HCT116 (cell line): ENCODE data around the gene LDHD. TPM values are rescaled to one million over a fixed set of nuclear protein-coding genes. Genes with fewer than 3 reads are reported as not detected.
A peak's percentile ranks its signal among the peaks of the same experiment; 100 is the strongest.

Experiments used
- ATAC-seq: fragments of 200-7000 bp; cut with Tn5 transposase; 2 replicates; pipeline ENCODE4 v1.9.1; 2020; ENCODE audit warnings: mild to moderate bottlenecking, moderate library complexity
- BruUV-seq: library from RNA; stranded (reverse); fragments of 400-500 nt; replicated peaks from 2 replicates; lab custom pipeline; 2021; lab: Mats Ljungman, UMichigan
- CTCF ChIA-PET: fragments of 300-600 bp; sonication (Branson Sonifier 250); formaldehyde crosslinking; loops from one replicate; lab custom pipeline; 2021; ENCODE audit warnings: antibody characterized with exemption; lab: Charles Lee
- POLR2A ChIA-PET: fragments of 300-600, 350-600 bp; sonication (Branson Sonifier 250); formaldehyde crosslinking; loops from one replicate; lab custom pipeline; 2021; ENCODE audit warnings: antibody characterized with exemption; lab: Charles Lee
- RAD21 ChIA-PET, 2 experiments: fragments of 300-600 bp; sonication (Branson Sonifier 250); formaldehyde crosslinking; loops; one replicate each; lab custom pipeline; 2023; ENCODE audit warnings: low total read pairs in 2 of 2; ENCODE audit not compliant: uncharacterized antibody in 2 of 2, unreplicated experiment in 2 of 2, low non-redundant PET in 1 of 2; lab: Charles Lee
- DNase-seq: peaks from one replicate; pipeline ENCODE4 v3.0.0-alpha.2; 2010; ENCODE audit warnings: low read depth, low spot score
- H2AFZ ChIP-seq: fragments of 200-600 bp; shearing (Covaris generic), sonication (generic); 2 replicates; pipeline ENCODE4 v1.6.1; 2017; ENCODE audit warnings: low read depth, mixed run types, mixed read lengths, antibody characterized with exemption, low read length; ENCODE audit not compliant: poor library complexity, severe bottlenecking
- H3K27ac ChIP-seq: 2 replicates; pipeline ENCODE4 v1.5.1; 2012; ENCODE audit warnings: low read depth, low read length
- H3K27me3 ChIP-seq: fragments of 200-600 bp; sonication (generic); 2 replicates; pipeline ENCODE4 v1.6.1; 2016; ENCODE audit warnings: mixed run types, low read length, mixed read lengths; ENCODE audit not compliant: insufficient read depth
- H3K36me3 ChIP-seq, 2 experiments: fragments of 200-500 bp in 1 of 2; fragments of 200-600 bp in 1 of 2; sonication (Bioruptor generic) in 1 of 2; sonication (generic) in 1 of 2; 2 replicates each; pipeline versions ENCODE4 v1.5.1 to v1.6.1; 2014 to 2016; ENCODE audit warnings: low read length in 2 of 2, inconsistent platforms in 1 of 2, mixed read lengths in 1 of 2, mixed run types in 1 of 2; ENCODE audit not compliant: insufficient read depth in 2 of 2, control insufficient read depth in 1 of 2
- H3K4me1 ChIP-seq, 2 experiments: fragments of 200-600 bp in 1 of 2; sonication (generic) in 1 of 2; 2 replicates each; pipeline versions ENCODE4 v1.5.1 to v1.6.1; 2012 to 2017; ENCODE audit warnings: low read length in 2 of 2, inconsistent platforms in 1 of 2, mild to moderate bottlenecking in 1 of 2, mixed read lengths in 1 of 2, mixed run types in 1 of 2, moderate library complexity in 1 of 2; ENCODE audit not compliant: insufficient read depth in 2 of 2, control insufficient read depth in 1 of 2
- H3K4me2 ChIP-seq: fragments of 200-600 bp; sonication (generic); 2 replicates; pipeline ENCODE4 v1.6.1; 2017; ENCODE audit warnings: mixed run types, low read length, mixed read lengths
- H3K4me3 ChIP-seq, 2 experiments: fragments of 200-600 bp in 1 of 2; sonication (generic) in 1 of 2; replicated peaks in 1 of 2; 2 replicates each; pipeline ENCODE4 v1.5.1; 2011 to 2016; ENCODE audit warnings: low read length in 2 of 2, control low read depth in 1 of 2, low read depth in 1 of 2, mild to moderate bottlenecking in 1 of 2, mixed read lengths in 1 of 2, mixed run types in 1 of 2
- H3K79me2 ChIP-seq: fragments of 200-600 bp; sonication (generic); 2 replicates; pipeline ENCODE4 v1.6.1; 2017; ENCODE audit warnings: mild to moderate bottlenecking, mixed run types, low read length, moderate library complexity, mixed read lengths; ENCODE audit not compliant: insufficient read depth
- H3K9ac ChIP-seq: fragments of 200-600 bp; sonication (generic); 2 replicates; pipeline ENCODE4 v1.6.1; 2016; ENCODE audit warnings: low read length, mixed read lengths
- H3K9me2 ChIP-seq: fragments of 200-600 bp; sonication (generic), shearing (Covaris generic); 2 replicates; pipeline ENCODE4 v1.6.1; 2017; ENCODE audit warnings: mixed run types, mild to moderate bottlenecking, moderate library complexity; ENCODE audit not compliant: insufficient read depth
- H3K9me3 ChIP-seq, 2 experiments: fragments of 200-500 bp in 1 of 2; fragments of 200-600 bp in 1 of 2; sonication (Bioruptor generic) in 1 of 2; sonication (generic) in 1 of 2; 2 replicates each; pipeline ENCODE4 v1.6.1; 2014 to 2017; ENCODE audit warnings: low read length in 2 of 2, mixed read lengths in 2 of 2, inconsistent platforms in 1 of 2, low read depth in 1 of 2, mild to moderate bottlenecking in 1 of 2, mixed run types in 1 of 2, moderate library complexity in 1 of 2; ENCODE audit not compliant: control insufficient read depth in 1 of 2, insufficient read depth in 1 of 2
- H4K20me1 ChIP-seq: fragments of 200-600 bp; sonication (generic), shearing (Covaris generic); 2 replicates; pipeline ENCODE4 v1.6.1; 2017; ENCODE audit warnings: mixed run types, mild to moderate bottlenecking, moderate library complexity; ENCODE audit not compliant: insufficient read depth
- CBX3 ChIP-seq: IDR thresholded peaks from 2 replicates; pipeline ENCODE4 v1.6.1; 2012; ENCODE audit warnings: low read depth
- CEBPB ChIP-seq: IDR thresholded peaks from 2 replicates; pipeline ENCODE4 v1.6.1; 2012; ENCODE audit warnings: low read depth
- ELF1 ChIP-seq: IDR thresholded peaks from 2 replicates; pipeline ENCODE4 v1.6.1; 2012; ENCODE audit warnings: low read depth, borderline replicate concordance
- JUND ChIP-seq: IDR thresholded peaks from 2 replicates; pipeline ENCODE4 v1.6.1; 2012
- POLR2AphosphoS5 ChIP-seq: IDR thresholded peaks from 2 replicates; pipeline ENCODE4 v1.6.1; 2011; ENCODE audit warnings: mild to moderate bottlenecking, low read depth, low read length, moderate library complexity
- RAD21 ChIP-seq: IDR thresholded peaks from 2 replicates; pipeline ENCODE4 v1.6.1; 2012; ENCODE audit warnings: low read depth, mild to moderate bottlenecking
- SP1 ChIP-seq: IDR thresholded peaks from 2 replicates; pipeline ENCODE4 v1.6.1; 2012; ENCODE audit warnings: low read depth
- ZNF274 ChIP-seq: fragments of 200-500 bp; sonication (Bioruptor generic); IDR thresholded peaks from 2 replicates; pipeline ENCODE4 v1.6.1; 2014; ENCODE audit warnings: mild to moderate bottlenecking, low read depth, low read length, inconsistent platforms
- intact Hi-C: fragments of 100-400 bp; cut with micrococcal nuclease; formaldehyde crosslinking; loops from 2 replicates; pipeline ENCODE4 v1.10.0; 2022
- total RNA-seq: library from RNA; stranded (reverse); gene quantifications from one replicate; pipeline ENCODE4 v1.2.1, GENCODE V29; 2021; ENCODE audit not compliant: unreplicated experiment
- TF ChIP-seq, protein P1 (sequence below), 3 experiments: fragments of 200-600 bp in 1 of 3; sonication (generic) in 1 of 3; IDR thresholded peaks in 2 of 3; conservative IDR thresholded peaks in 1 of 3; 2 replicates each; pipeline ENCODE4 v1.5.1; 2012 to 2017; ENCODE audit warnings: low read depth in 2 of 3, low read length in 2 of 3, antibody characterized with exemption in 1 of 3, borderline replicate concordance in 1 of 3, control low read depth in 1 of 3, mild to moderate bottlenecking in 1 of 3, mixed read lengths in 1 of 3, mixed run types in 1 of 3, moderate library complexity in 1 of 3; ENCODE audit not compliant: insufficient read depth in 1 of 3

The LDHD gene
- total RNA-seq, 1 experiment from 2014 or later: 3.4 TPM

DNA sequence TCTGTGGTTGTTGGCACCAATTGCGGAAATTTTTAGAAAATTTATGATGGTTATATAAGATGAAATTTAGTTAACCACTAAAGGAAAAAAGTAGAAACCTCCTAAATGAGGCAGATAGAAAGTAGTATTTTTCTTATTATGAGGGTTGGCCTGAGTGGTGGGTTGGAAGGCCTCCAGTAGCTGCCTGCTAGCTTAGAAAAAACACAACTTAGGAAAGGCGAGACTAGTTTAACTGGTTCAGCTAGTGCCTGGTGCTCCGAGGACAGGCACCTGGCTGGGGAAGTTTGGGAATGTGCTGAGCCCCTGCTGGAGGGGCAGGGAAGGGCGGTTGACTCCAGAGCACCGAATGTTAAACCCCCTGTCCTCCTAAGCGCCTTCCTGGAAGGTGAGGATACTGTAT, 19.9 kb downstream of the LDHD start:
- ATAC-seq (peak; percentile 82), DNase-seq (peak; percentile 63)
- Histone ChIP-seq H3K36me3 (0 out of 4 replicates have a peak, but pooled peaks cover 0 to 2% of the 10 kb centered on the region in 2 experiments), H3K9me2 (no peaks in the 10 kb centered on the region), H2AFZ (no peak overlapping the region), H3K4me3 (no peak overlapping the region), H3K9ac (peak overlapping the region; percentile 19), H3K27me3 (no peaks in the 10 kb centered on the region), H3K4me1 (peaks cover 55 to 67% of the 10 kb centered on the region in 2 experiments), H4K20me1 (no peaks in the 10 kb centered on the region), H3K4me2 (peak overlapping the region; percentile 49), H3K27ac (peak overlapping the region; percentile 46), H3K9me3 (no peaks in the 10 kb centered on the region), H3K79me2 (peaks cover 12% of the 10 kb centered on the region)
- peak; percentile 65 for TF ChIP-seq SP1
- TF ChIP-seq CBX3: peak; percentile 23; the same call in 1 of the 2 replicates
- TF ChIP-seq CEBPB: no peak
- TF ChIP-seq, protein P1, sequence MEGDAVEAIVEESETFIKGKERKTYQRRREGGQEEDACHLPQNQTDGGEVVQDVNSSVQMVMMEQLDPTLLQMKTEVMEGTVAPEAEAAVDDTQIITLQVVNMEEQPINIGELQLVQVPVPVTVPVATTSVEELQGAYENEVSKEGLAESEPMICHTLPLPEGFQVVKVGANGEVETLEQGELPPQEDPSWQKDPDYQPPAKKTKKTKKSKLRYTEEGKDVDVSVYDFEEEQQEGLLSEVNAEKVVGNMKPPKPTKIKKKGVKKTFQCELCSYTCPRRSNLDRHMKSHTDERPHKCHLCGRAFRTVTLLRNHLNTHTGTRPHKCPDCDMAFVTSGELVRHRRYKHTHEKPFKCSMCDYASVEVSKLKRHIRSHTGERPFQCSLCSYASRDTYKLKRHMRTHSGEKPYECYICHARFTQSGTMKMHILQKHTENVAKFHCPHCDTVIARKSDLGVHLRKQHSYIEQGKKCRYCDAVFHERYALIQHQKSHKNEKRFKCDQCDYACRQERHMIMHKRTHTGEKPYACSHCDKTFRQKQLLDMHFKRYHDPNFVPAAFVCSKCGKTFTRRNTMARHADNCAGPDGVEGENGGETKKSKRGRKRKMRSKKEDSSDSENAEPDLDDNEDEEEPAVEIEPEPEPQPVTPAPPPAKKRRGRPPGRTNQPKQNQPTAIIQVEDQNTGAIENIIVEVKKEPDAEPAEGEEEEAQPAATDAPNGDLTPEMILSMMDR (IDR thresholded peaks at IDR 0.05 in 2 of 3, conservative IDR thresholded peaks at IDR 0.05 in 1 of 3; ENCODE audit: borderline replicate concordance in 1 of 3, insufficient read depth in 1 of 3, low read depth in 2 of 3, low read length in 2 of 3): peak in 2 of 3 experiments; percentile 66 to 68; a peak in 4 of 6 replicates
- no peak for TF ChIP-seq ELF1
- no peak for TF ChIP-seq ZNF274
- peak; percentile 61 for TF ChIP-seq RAD21
- TF ChIP-seq JUND: no peak
- peak; percentile 34; the same call in 1 of the 2 replicates for TF ChIP-seq POLR2AphosphoS5
- ChIA-PET RAD21 (interaction anchor here in 1 of 2 experiments (0.7 kb wide), 1 partner anchor 15 kb away, joined by 3 read pairs; no protein-coding TSS in a partner anchor), CTCF (interaction anchor here (0.9 to 1.8 kb wide), 4 partner anchors 13 to 234 kb away, joined by 3 to 9 read pairs (median 4); partner anchors contain the start of gene ZNRF1), POLR2A (interaction anchor here (0.9 kb wide), 1 partner anchor 110 kb away, joined by 3 read pairs; no protein-coding TSS in a partner anchor)
- BruUV-seq: no TSS peak
- intact Hi-C loops: loop anchor here (1.0 kb wide), 1 partner anchor 98 kb away; no protein-coding TSS in a partner anchor
